HepG2 (cell line): ENCODE results near the gene OR1I1. TPM values are rescaled to one million over a fixed set of nuclear protein-coding genes. Genes with fewer than 3 reads are reported as not detected.

Experiments
- ATAC-seq: fragments of 200-7000 bp; cut with Tn5 transposase; 3 replicates; pipeline ENCODE4 v1.9.1; 2020; ENCODE audit warnings: mild to moderate bottlenecking, moderate library complexity
- BruUV-seq: library from RNA; stranded (reverse); fragments of 400-500 nt; replicated peaks from 2 replicates; lab custom pipeline; 2021; lab: Mats Ljungman, UMichigan
- CTCF ChIA-PET: fragments of 300-600 bp; formaldehyde crosslinking; extraction: SDS; loops from one replicate; lab custom pipeline; 2021; ENCODE audit warnings: low total read pairs, inconsistent platforms, low intra/inter-chr PET ratio; lab: Yijun Ruan, JAX
- POLR2A ChIA-PET: fragments of 350-600 bp; sonication (Branson Sonifier 250); formaldehyde crosslinking; loops from one replicate; lab custom pipeline; 2020; ENCODE audit warnings: antibody characterized with exemption, inconsistent platforms; lab: Yijun Ruan, JAX
- DNase-seq: peaks from one replicate; pipeline ENCODE4 v3.0.0-alpha.2; 2015; ENCODE audit warnings: low spot score
- FAIRE-seq: peaks from 3 replicates; lab custom pipeline; 2011; peaks lifted over from hg19 to GRCh38; lab: Jason Lieb, UNC
- H2AFZ ChIP-seq: one replicate; pipeline ENCODE4 v1.6.1; 2011; ENCODE audit warnings: low read length, inconsistent platforms
- H3K27ac ChIP-seq: fragments of 300-600 bp; 3 replicates; pipeline ENCODE4 v1.8.0; 2011; ENCODE audit warnings: mixed run types, mild to moderate bottlenecking, mixed read lengths, low read length, inconsistent platforms; ENCODE audit not compliant: insufficient read depth; ENCODE audit errors: extremely low read length
- H3K27me3 ChIP-seq, 2 experiments: fragments of 200-600 bp in 1 of 2; 2 replicates in 1 of 2; 3 replicates in 1 of 2; pipeline versions ENCODE4 v1.6.0 to v1.8.0; 2011; ENCODE audit warnings: low read length in 2 of 2, mild to moderate bottlenecking in 2 of 2, moderate library complexity in 2 of 2, inconsistent platforms in 1 of 2; ENCODE audit not compliant: insufficient read depth in 2 of 2, control insufficient read depth in 1 of 2
- H3K36me3 ChIP-seq, 2 experiments: fragments of 200-600 bp in 1 of 2; replicated peaks in 1 of 2; 2 replicates in 1 of 2; 3 replicates in 1 of 2; pipeline versions ENCODE4 v1.5.1 to v1.8.0; 2011; ENCODE audit warnings: low read length in 2 of 2, inconsistent platforms in 1 of 2; ENCODE audit not compliant: insufficient read depth in 2 of 2, control insufficient read depth in 1 of 2
- H3K4me1 ChIP-seq: 2 replicates; pipeline ENCODE4 v1.5.1; 2012; ENCODE audit warnings: low read length, inconsistent platforms; ENCODE audit not compliant: insufficient read depth
- H3K4me2 ChIP-seq: 2 replicates; pipeline ENCODE4 v1.6.0; 2011; ENCODE audit warnings: low read depth, low read length, inconsistent platforms
- H3K4me3 ChIP-seq, 3 experiments: fragments of 200-600 bp in 1 of 3; sonication (generic), shearing (Covaris generic) in 1 of 3; replicated peaks in 1 of 3; 2 replicates each; pipeline ENCODE4 v1.5.1; 2011 to 2016; ENCODE audit warnings: low read length in 3 of 3, inconsistent platforms in 2 of 3, low read depth in 2 of 3, mild to moderate bottlenecking in 2 of 3, control low read depth in 1 of 3, mixed read lengths in 1 of 3; ENCODE audit not compliant: insufficient read depth in 1 of 3
- H3K79me2 ChIP-seq: one replicate; pipeline ENCODE4 v1.6.1; 2011; ENCODE audit warnings: low read length, inconsistent platforms; ENCODE audit not compliant: insufficient read depth
- H3K9ac ChIP-seq: 2 replicates; pipeline ENCODE4 v1.6.0; 2011; ENCODE audit warnings: mild to moderate bottlenecking, low read depth, low read length, inconsistent platforms; ENCODE audit not compliant: insufficient read depth
- H3K9me3 ChIP-seq: 2 replicates; pipeline ENCODE4 v1.5.1; 2012; ENCODE audit warnings: mild to moderate bottlenecking, low read length
- H4K20me1 ChIP-seq: 2 replicates; pipeline ENCODE4 v1.6.0; 2011; ENCODE audit warnings: inconsistent platforms, mild to moderate bottlenecking, low read length, moderate library complexity; ENCODE audit not compliant: insufficient read depth
- FOXK1 ChIP-seq: sonication (generic); formaldehyde crosslinking; IDR thresholded peaks from 2 replicates; pipeline ENCODE4 v1.4.0; 2020; ENCODE audit warnings: low read depth, missing genetic modification reagents, borderline replicate concordance
- FOXP1 ChIP-seq, 2 experiments: fragments of 450-650 bp in 1 of 2; IDR thresholded peaks; 2 replicates each; pipeline ENCODE4 v1.6.1; 2017 to 2018; ENCODE audit warnings: antibody characterized with exemption in 1 of 2
- ISX ChIP-seq: sonication (generic); formaldehyde crosslinking; conservative IDR thresholded peaks from 2 replicates; pipeline ENCODE4 v1.5.0; 2020; ENCODE audit warnings: missing genetic modification reagents
- JUN ChIP-seq: sonication (generic); formaldehyde crosslinking; IDR thresholded peaks from 2 replicates; pipeline ENCODE4 v1.4.0; 2020; ENCODE audit warnings: mild to moderate bottlenecking, missing genetic modification reagents
- PLRG1 ChIP-seq: fragments of 450-650 bp; conservative IDR thresholded peaks from 2 replicates; pipeline ENCODE4 v1.6.1; 2016
- TBP ChIP-seq: sonication (generic); formaldehyde crosslinking; IDR thresholded peaks from 2 replicates; pipeline ENCODE4 v1.5.0; 2020; ENCODE audit warnings: missing genetic modification reagents
- TFDP1 ChIP-seq: IDR thresholded peaks from 2 replicates; pipeline ENCODE4 v1.6.1; 2016; ENCODE audit warnings: missing compliant biosample characterization, missing genetic modification reagents, borderline replicate concordance
- TSC22D2 ChIP-seq: sonication (generic); formaldehyde crosslinking; IDR thresholded peaks from 2 replicates; pipeline ENCODE4 v1.5.1; 2020; ENCODE audit warnings: missing genetic modification reagents, mild to moderate bottlenecking, borderline replicate concordance
- ZGPAT ChIP-seq: IDR thresholded peaks from 2 replicates; pipeline ENCODE4 v1.6.1; 2016; ENCODE audit warnings: mild to moderate bottlenecking
- ZNF430 ChIP-seq: sonication (generic); formaldehyde crosslinking; IDR thresholded peaks from 2 replicates; pipeline ENCODE4 v1.9.0; 2021; ENCODE audit warnings: mild to moderate bottlenecking, missing genetic modification reagents
- ZNF512B ChIP-seq: sonication (generic); formaldehyde crosslinking; IDR thresholded peaks from 2 replicates; pipeline ENCODE4 v1.5.1; 2020; ENCODE audit warnings: missing genetic modification reagents, mild to moderate bottlenecking, borderline replicate concordance
- WGBS: methylation state at CpG from one replicate; pipeline ENCODE4 v1.1.6; 2017; ENCODE audit warnings: low lambda C conversion rate; 5-methylcytosine and 5-hydroxymethylcytosine counted together
- in situ Hi-C: cut with HindIII; loops from 2 replicates; pipeline ENCODE4 v1.10.0; 2017; ENCODE audit warnings: low pct_unique_long_range_greater_than_20kb; ENCODE audit not compliant: extremely low pct_ligation_motif_present
- intact Hi-C: fragments of 100-400 bp; cut with micrococcal nuclease; formaldehyde crosslinking; loops from one replicate; pipeline ENCODE4 v1.10.0; 2022; ENCODE audit not compliant: unreplicated experiment
- polyA plus RNA-seq, 8 experiments: library from polyadenylated mRNA; depleted of rRNA in 3 of 8; stranded (reverse) in 7 of 8; unstranded in 1 of 8; fragments of >200 nt; fragmentation: Illumina TruSeq in 4 of 8; extraction: Trizol in 4 of 8; gene quantifications; 2 replicates each; pipeline versions ENCODE4 v1.2.1 to v1.2.3, GENCODE V29; 2011 to 2016; ENCODE audit warnings: low read depth in 4 of 8, missing spikeins in 1 of 8, mixed read lengths in 1 of 8; ENCODE audit not compliant: insufficient read depth in 1 of 8
- total RNA-seq, 5 experiments: library from RNA; depleted of rRNA; stranded (reverse); fragments of >200 nt; fragmentation: Illumina TruSeq; extraction: Trizol; gene quantifications; 2 replicates each; pipeline ENCODE4 v1.2.3, GENCODE V29; 2016; ENCODE audit warnings: low read depth in 1 of 5
- TF ChIP-seq, protein P1 (sequence below): fragments of 450-650 bp; IDR thresholded peaks from 2 replicates; pipeline ENCODE4 v1.6.1; 2017; ENCODE audit warnings: mild to moderate bottlenecking
- TF ChIP-seq, protein P2 (sequence below): IDR thresholded peaks from 2 replicates; pipeline ENCODE4 v1.6.1; 2012; ENCODE audit warnings: low read length, improper control_type of control experiment

OR1I1 gene
- total and polyA plus RNA-seq, 2 of the 13 experiments (the other 11 are each of a cell fraction or from before 2014, with no cell fraction given), result not detected

- WGBS, result 7% methylated on average over 4 of the region's 4 CpGs
- CTCF ChIA-PET, result no interaction called here
- in situ Hi-C loops, result no loop called here
- TF ChIP-seq, protein P1, sequence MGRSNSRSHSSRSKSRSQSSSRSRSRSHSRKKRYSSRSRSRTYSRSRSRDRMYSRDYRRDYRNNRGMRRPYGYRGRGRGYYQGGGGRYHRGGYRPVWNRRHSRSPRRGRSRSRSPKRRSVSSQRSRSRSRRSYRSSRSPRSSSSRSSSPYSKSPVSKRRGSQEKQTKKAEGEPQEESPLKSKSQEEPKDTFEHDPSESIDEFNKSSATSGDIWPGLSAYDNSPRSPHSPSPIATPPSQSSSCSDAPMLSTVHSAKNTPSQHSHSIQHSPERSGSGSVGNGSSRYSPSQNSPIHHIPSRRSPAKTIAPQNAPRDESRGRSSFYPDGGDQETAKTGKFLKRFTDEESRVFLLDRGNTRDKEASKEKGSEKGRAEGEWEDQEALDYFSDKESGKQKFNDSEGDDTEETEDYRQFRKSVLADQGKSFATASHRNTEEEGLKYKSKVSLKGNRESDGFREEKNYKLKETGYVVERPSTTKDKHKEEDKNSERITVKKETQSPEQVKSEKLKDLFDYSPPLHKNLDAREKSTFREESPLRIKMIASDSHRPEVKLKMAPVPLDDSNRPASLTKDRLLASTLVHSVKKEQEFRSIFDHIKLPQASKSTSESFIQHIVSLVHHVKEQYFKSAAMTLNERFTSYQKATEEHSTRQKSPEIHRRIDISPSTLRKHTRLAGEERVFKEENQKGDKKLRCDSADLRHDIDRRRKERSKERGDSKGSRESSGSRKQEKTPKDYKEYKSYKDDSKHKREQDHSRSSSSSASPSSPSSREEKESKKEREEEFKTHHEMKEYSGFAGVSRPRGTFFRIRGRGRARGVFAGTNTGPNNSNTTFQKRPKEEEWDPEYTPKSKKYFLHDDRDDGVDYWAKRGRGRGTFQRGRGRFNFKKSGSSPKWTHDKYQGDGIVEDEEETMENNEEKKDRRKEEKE, result no peak
- TF ChIP-seq ZNF512B (CRISPR knock-in tag) (no peak), ISX (no peak), PLRG1 (no peak), TFDP1 (CRISPR knock-in tag) (no peak), FOXP1 (IDR thresholded peaks at IDR 0.05) (no peak), FOXP1 (CRISPR knock-in tag; IDR thresholded peaks at IDR 0.05) (no peak), FOXK1 (CRISPR knock-in tag) (no peak), ZNF430 (CRISPR knock-in tag) (no peak), ZGPAT (CRISPR knock-in tag) (no peak), JUN (CRISPR knock-in tag) (no peak), TBP (no peak), TSC22D2 (no peak)
- TF ChIP-seq, protein P2, sequence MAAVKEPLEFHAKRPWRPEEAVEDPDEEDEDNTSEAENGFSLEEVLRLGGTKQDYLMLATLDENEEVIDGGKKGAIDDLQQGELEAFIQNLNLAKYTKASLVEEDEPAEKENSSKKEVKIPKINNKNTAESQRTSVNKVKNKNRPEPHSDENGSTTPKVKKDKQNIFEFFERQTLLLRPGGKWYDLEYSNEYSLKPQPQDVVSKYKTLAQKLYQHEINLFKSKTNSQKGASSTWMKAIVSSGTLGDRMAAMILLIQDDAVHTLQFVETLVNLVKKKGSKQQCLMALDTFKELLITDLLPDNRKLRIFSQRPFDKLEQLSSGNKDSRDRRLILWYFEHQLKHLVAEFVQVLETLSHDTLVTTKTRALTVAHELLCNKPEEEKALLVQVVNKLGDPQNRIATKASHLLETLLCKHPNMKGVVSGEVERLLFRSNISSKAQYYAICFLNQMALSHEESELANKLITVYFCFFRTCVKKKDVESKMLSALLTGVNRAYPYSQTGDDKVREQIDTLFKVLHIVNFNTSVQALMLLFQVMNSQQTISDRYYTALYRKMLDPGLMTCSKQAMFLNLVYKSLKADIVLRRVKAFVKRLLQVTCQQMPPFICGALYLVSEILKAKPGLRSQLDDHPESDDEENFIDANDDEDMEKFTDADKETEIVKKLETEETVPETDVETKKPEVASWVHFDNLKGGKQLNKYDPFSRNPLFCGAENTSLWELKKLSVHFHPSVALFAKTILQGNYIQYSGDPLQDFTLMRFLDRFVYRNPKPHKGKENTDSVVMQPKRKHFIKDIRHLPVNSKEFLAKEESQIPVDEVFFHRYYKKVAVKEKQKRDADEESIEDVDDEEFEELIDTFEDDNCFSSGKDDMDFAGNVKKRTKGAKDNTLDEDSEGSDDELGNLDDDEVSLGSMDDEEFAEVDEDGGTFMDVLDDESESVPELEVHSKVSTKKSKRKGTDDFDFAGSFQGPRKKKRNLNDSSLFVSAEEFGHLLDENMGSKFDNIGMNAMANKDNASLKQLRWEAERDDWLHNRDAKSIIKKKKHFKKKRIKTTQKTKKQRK, result no peak
These were observed 44.4 kb upstream of the OR1I1 start for GRCh38 chr19:15037586-15037985.

More at GRCh38 chr19:15037586-15037985, 44.4 kb upstream of the OR1I1 start:
- BruUV-seq, result no TSS peak
- no peak for FAIRE-seq
- no peak for DNase-seq
- Histone ChIP-seq H3K4me1 (no peaks in the 10 kb centered on the region), H3K36me3 (no peaks in the 10 kb centered on the region), H3K27me3 (peaks cover 0 to 6% of the 10 kb centered on the region in 2 experiments; a peak in 2 of 5 replicates), H3K27ac (no peak overlapping the region), H3K4me2 (no peak overlapping the region), H3K9me3 (no peaks in the 10 kb centered on the region), H4K20me1 (no peaks in the 10 kb centered on the region), H3K9ac (no peak overlapping the region), H2AFZ (no peak overlapping the region), H3K79me2 (no peaks in the 10 kb centered on the region), H3K4me3 (no peak overlapping the region)
- intact Hi-C loops, result no loop called here
- POLR2A ChIA-PET, result no interaction called here
- ATAC-seq, result no peak
